Central memory CD4-positive, alpha-beta T cell (primary cell): Measurements from ENCODE around the gene ARID1B.
"Not testable (repeated sequence)": the region's sequence is repeated elsewhere in the genome, so short reads cannot be mapped to it uniquely, and the experiment has no call there.

Experiments
- DNase-seq: peaks from one replicate; pipeline ENCODE4 v3.0.0; 2022

ARID1B gene

DNA sequence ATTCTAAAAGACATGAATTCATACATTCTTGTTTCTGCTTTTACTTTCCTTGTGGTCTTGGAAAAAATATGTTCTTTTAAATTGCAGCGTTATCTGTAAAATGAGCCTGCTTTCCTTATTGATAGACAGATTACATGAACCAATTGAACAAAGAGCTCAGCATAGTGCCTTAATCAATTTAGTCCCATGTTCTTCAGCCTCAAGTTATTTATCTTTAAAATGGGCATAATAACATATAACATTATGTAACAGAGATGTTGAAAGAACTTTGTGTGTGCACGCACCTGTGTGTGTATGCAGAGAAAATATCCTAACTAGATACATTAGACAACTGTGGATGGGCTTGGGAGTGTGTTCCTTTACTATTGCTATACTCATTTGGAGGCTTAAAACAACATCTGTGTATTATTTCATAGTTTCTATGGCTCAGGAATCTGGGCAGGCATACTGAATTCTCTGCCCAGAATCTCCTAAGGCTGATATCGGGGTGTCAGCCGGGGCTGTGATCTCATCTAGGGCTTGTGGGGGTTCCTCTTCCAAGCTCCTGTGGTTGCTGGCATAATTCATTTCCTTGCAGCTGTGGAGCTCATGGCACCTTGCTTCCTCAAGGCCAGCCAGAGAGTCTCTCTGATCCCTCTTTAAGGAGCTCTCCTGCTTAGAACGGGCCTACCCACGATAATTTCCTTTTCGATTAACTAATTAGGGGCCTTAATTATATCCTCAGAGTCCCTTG, 194.1 kb downstream of the ARID1B start:
- DNase-seq = no peak

- no peak for DNase-seq
Measured at GRCh38 chr6:156972145-156972544, 195.0 kb downstream of the ARID1B start.

- no peak for DNase-seq
Measured at GRCh38 chr6:156974830-156975261, 197.7 kb downstream of the ARID1B start.

- DNase-seq = no peak
Measured at GRCh38 chr6:156975414-156975813, 198.2 kb downstream of the ARID1B start.

GRCh38 chr6:156976216-156977127, 199.3 kb downstream of the ARID1B start:
- no peak for DNase-seq

DNA sequence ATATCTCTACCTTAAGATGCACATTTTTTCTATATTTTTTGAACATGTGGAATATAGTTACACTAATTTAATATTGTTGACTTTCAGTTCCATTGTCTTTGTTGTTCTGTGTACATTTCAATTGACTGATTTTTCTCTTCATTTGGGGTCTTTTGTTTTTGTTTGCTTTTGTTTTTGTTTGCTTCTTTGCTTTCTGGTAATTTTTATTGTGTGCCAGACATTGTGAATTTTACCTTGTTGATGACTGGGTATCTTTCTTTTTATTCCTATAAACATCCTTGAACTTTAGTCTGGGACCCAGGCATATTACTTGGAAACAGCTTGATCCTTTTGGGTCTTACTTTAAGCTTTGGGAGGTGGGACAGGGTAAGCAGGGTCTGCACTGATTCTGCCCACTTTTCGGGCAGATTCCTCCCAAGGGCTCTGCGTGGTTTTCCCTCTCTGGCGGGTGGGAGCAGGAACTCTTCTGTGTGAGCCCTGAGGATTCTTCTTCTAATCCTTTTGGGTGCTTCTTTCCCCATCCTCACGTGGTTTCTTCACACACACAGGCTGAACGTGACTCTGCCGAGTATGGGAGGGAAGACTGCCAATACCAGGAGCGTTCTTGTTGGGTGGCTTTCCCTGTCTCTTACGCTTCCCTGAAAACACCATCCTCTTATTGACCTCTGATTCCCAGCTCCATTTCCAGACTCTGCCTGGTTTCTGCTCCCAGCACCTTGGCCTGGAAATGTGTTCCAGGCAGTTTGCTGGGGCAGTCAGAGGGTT, 200.5 kb downstream of the ARID1B start:
- no peak for DNase-seq

DNA sequence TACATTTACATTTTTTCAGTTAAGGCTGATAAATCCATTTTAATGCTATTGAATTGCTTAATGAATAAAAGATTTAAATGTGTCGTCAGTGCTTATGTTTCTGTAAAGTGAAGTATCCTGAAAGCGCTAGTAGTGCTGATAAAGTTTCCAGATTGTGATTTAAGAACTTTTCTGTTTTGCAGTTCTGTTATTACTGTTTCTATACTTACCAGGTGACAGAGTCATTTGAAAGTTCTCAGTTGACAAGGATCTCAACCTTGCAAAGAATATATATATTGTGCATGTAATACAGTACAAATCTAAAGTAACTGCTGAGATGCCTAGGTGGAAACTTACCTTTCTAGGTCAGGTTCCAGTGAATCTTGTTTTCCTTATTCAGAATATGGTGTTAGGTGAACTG, 201.8 kb downstream of the ARID1B start:
- no peak for DNase-seq

DNA sequence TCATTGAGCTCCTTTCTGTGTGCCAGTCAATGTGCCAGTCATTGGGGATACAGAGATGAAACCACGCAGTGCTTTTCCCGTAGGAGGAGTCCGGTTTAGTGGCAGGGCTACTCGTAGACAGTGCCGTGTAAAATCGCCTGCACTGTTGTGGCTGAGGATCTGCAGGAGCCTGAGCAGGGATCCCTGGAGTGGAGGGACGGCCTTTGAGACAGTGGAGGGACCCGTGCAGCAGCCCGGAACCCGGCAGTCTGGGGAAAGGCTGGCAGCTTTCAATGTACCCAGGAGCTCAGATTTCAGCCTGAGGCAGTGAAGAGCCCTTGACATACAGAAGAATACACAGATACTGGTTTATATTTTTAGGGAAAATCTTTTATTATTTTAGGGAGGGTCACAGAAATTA, 203.3 kb downstream of the ARID1B start:
- DNase-seq = no peak

DNA sequence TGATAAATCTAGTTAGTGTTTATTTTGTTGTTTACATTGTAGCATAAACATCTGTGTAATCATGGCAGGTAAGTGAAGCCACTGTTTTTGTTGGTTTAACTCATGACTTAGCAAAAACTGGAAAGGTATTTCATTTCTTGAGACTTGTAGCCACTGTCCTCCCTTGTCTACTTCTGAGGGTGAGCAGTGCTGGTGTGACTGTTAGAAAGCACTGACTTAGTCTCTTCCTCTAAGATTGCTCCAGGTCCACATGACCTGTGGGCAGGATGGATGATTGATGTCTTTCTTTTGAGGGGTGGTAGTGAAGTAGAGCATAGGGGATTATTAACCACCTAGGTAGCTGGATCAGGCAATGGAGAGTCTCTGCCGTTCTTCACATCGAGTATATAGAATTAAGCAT, 203.8 kb downstream of the ARID1B start:
- no peak for DNase-seq

DNA sequence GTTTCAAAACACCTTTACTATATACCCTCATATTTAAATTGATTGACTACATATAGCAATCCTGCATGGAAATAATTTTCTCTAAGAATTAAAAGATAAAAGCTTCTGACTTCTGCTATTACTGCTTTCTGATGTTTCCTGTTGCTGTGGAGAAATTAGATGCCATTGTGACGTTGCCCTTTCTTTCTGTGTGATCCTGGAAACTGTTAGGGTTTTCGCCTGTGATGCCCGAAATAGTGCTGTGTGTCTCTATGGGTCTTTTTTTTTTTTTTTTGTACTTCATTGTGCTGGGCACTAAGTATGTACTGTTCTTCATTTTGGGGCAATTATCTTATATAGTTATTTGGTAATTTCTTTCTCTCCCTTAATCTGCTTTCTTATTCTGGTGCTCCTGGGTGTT, 205.0 kb downstream of the ARID1B start:
- DNase-seq = no peak

DNA sequence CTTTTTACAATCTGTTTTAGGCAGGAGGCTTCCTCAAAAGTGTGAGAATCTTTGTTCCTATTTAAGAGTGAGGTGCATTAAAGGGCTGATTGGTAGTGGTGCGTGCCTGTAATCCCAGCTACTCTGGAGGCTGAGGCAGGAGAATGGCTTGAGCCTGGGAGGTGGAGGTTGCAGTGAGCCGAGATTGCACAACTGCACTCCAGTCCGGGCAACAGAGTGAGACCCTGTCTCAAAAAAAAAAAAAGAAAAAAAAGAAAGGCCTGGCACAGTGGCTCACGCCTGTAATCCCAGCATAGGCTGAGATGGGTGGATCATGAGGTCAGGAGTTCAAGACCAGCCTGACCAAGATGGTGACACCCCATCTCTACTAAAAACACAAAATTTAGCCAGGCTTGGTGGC, 205.7 kb downstream of the ARID1B start:
- DNase-seq = not testable (repeated sequence)

DNA sequence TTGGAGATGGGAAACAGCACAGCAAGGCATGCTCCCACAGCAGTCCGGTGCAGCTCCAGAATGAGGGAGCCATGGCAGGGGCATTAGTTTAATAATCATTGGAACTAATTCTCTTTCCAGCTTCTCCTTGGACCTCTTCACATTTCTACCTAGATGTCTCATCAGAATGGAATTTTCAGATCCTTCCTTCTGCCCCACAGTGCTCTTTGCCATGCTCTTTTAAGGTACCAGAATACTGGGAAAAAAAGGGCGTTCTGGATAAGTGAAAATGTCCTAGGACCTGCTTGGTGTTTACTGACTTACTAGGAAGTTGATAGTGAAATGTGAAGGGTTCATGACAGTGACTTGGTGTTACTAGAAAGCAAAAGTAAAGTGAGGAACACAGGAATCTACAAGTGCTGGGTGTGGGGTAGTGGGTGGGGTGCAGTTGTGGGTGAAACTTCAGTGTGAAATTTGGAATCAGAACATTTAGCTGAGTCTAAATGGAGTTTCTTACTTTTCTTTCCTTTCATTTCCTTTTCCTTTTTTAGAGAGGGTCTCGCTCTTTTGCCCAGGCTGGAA, 207.1 kb downstream of the ARID1B start:
- DNase-seq = no peak

DNA sequence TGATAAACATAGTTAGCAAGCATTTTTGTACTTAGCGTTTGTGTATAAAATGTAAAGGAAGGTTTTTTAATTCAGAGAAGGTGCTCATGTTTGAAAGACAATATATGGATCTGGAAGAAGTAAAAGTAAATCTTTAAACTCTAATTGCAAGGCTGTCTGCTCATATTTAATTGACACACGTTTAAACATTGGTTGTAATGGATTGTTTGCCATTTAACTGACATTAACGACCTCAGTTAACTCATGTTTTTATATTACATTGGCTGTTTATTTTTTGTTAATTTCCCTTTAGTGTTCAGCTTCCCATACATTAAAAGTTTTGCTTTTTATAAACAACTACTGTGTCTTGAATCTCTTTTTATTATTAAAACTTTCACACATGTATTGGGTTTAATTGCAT, 208.1 kb downstream of the ARID1B start:
- DNase-seq = no peak

- no peak for DNase-seq
Measured at GRCh38 chr6:156988276-156989158, 211.3 kb downstream of the ARID1B start.

GRCh38 chr6:156989159-156989806, 212.1 kb downstream of the ARID1B start:
- no peak for DNase-seq

- no peak for DNase-seq
Measured at GRCh38 chr6:156992020-156992804, 215.0 kb downstream of the ARID1B start.

DNA sequence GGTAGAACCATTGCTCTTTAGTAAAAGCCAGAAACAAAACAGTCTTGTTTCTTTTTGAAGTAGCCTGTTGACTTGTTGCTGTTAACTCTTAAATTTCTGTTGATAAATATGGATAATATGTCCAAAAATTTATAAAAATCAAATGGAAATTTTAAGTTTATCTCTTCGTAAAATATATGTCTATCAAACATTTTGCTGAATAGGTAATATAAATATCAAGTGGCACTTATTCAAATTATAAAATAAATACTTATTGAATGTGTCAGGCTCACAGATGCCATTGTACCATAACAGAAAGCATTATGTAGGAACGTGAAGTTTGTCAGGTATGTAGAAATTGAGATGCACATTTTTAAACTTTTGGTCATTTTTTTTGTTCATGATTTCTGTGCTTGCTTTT, 216.5 kb downstream of the ARID1B start:
- DNase-seq = no peak

GRCh38 chr6:156994215-156995076, 217.3 kb downstream of the ARID1B start:
- no peak for DNase-seq

DNA sequence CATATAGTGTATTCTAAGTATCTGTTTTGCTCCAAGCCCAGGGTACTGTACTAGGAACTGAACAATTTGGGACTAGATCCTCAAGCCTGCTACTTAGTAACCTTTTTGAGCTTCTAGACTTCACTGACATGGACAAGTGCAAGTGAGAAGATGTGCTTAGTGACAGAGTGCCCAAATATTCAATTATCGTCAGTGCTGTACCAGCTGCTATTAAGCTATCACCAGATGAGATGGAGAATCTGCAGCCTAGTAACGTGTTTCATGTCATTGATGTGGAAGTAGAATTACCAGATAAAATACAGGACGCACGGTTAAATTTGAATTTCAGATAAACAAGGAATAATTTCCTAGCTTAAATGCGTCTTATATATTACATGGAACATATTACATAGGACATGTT, 218.3 kb downstream of the ARID1B start:
- DNase-seq = no peak

- DNase-seq = no peak
Measured at GRCh38 chr6:156996265-156996664, 219.1 kb downstream of the ARID1B start.
